ENCODE data around the gene MCM10. TPM values are rescaled to one million over a fixed set of nuclear protein-coding genes. Genes with fewer than 3 reads are reported as not detected.

The MCM10 gene
- total RNA-seq, 4 donors from 2014 or later: 0.22 TPM; not detected in 3

GRCh38 chr10:13167568-13167967 is 6.2 kb downstream of the MCM10 start:
- Histone ChIP-seq H3K4me3 (no peak overlapping the region), H3K27ac (no peak overlapping the region), H3K27me3 (no peaks in the 10 kb centered on the region), H3K9me3 (no peaks in the 10 kb centered on the region), H3K36me3 (no peaks in the 10 kb centered on the region), H3K4me1 (no peaks in the 10 kb centered on the region)
- 81 to 86% methylated on average over 7 of the region's 7 CpGs for WGBS, 2 donors
- DNase-seq (ENCODE audit: low spot score in 2 of 2): no peak
- TF ChIP-seq EP300 (IDR thresholded peaks at IDR 0.05) (no peak), POLR2A (IDR thresholded peaks at IDR 0.05) (no peak), CTCF (IDR thresholded peaks at IDR 0.05) (no peak)

- TF ChIP-seq EP300 (IDR thresholded peaks at IDR 0.05) (no peak), CTCF (IDR thresholded peaks at IDR 0.05) (no peak), POLR2A (IDR thresholded peaks at IDR 0.05) (no peak)
- 85 to 86% methylated on average over 6 of the region's 6 CpGs for WGBS, 2 donors
- H3K27ac ChIP-seq: no peak overlapping the region
- H3K36me3 ChIP-seq: no peaks in the 10 kb centered on the region
- H3K9me3 ChIP-seq: no peaks in the 10 kb centered on the region
- DNase-seq (ENCODE audit: low spot score in 2 of 2): no peak
- no peaks in the 10 kb centered on the region for H3K27me3 ChIP-seq
- no peaks in the 10 kb centered on the region for H3K4me1 ChIP-seq
- H3K4me3 ChIP-seq: no peak overlapping the region
These were observed 7.4 kb downstream of the MCM10 start for GRCh38 chr10:13168781-13169180.

- no peaks in the 10 kb centered on the region for H3K27me3 ChIP-seq
- no peaks in the 10 kb centered on the region for H3K4me1 ChIP-seq
- H3K36me3 ChIP-seq: no peaks in the 10 kb centered on the region
- TF ChIP-seq CTCF (IDR thresholded peaks at IDR 0.05): no peak
- no peak for TF ChIP-seq POLR2A (IDR thresholded peaks at IDR 0.05)
- TF ChIP-seq EP300 (IDR thresholded peaks at IDR 0.05): no peak
- WGBS, 2 donors: 92 to 94% methylated on average over 2 of the region's 2 CpGs
- H3K9me3 ChIP-seq: no peaks in the 10 kb centered on the region
- DNase-seq (ENCODE audit: low spot score in 2 of 2): no peak
- H3K27ac ChIP-seq: no peak overlapping the region
- no peak overlapping the region for H3K4me3 ChIP-seq
These were observed 12.3 kb downstream of the MCM10 start for GRCh38 chr10:13173616-13174015.

- no peaks in the 10 kb centered on the region for H3K9me3 ChIP-seq
- no peaks in the 10 kb centered on the region for H3K36me3 ChIP-seq
- WGBS, 2 donors: 89 to 95% methylated on average over 4 of the region's 4 CpGs
- no peaks in the 10 kb centered on the region for H3K27me3 ChIP-seq
- no peak for DNase-seq (ENCODE audit: low spot score in 2 of 2)
- no peak overlapping the region for H3K27ac ChIP-seq
- H3K4me3 ChIP-seq: no peak overlapping the region
- TF ChIP-seq POLR2A (IDR thresholded peaks at IDR 0.05) (no peak), CTCF (IDR thresholded peaks at IDR 0.05) (no peak), EP300 (IDR thresholded peaks at IDR 0.05) (no peak)
- no peaks in the 10 kb centered on the region for H3K4me1 ChIP-seq
These were observed 19.4 kb downstream of the MCM10 start for GRCh38 chr10:13180788-13181187.

GRCh38 chr10:13182424-13182823 is 21.1 kb downstream of the MCM10 start:
- WGBS, 2 donors: 91% methylated on average over 1 of the region's 1 CpG
- DNase-seq (ENCODE audit: low spot score in 2 of 2): no peak

More at GRCh38 chr10:13182424-13182823, 21.1 kb downstream of the MCM10 start:
- H3K9me3 ChIP-seq: no peaks in the 10 kb centered on the region
- no peaks in the 10 kb centered on the region for H3K27me3 ChIP-seq
- TF ChIP-seq POLR2A (IDR thresholded peaks at IDR 0.05) (no peak), CTCF (IDR thresholded peaks at IDR 0.05) (no peak), EP300 (IDR thresholded peaks at IDR 0.05) (no peak)
- H3K27ac ChIP-seq: no peak overlapping the region
- H3K4me1 ChIP-seq: no peaks in the 10 kb centered on the region
- H3K36me3 ChIP-seq: no peaks in the 10 kb centered on the region
- H3K4me3 ChIP-seq: no peak overlapping the region

Measured in tibial nerve (tissue), 4 donors.